GM21381 (cell line): Measurements from ENCODE around the gene ACOT7.
A peak's percentile ranks its signal among the peaks of the same experiment; 100 is the strongest.
"Not testable (repeated sequence)": the region's sequence is repeated elsewhere in the genome, so short reads cannot be mapped to it uniquely, and the experiment has no call there.

Experiments used
- ATAC-seq: cut with Tn5 transposase; IDR thresholded peaks from one replicate; pipeline ENCODE4 v1.9.1; 2021; ENCODE audit warnings: mild to moderate bottlenecking, moderate library complexity; ENCODE audit not compliant: unreplicated experiment

The ACOT7 gene

GRCh38 chr1:6401673-6402072, 8.1 kb upstream of the ACOT7 start:
- ATAC-seq = no peak

DNA sequence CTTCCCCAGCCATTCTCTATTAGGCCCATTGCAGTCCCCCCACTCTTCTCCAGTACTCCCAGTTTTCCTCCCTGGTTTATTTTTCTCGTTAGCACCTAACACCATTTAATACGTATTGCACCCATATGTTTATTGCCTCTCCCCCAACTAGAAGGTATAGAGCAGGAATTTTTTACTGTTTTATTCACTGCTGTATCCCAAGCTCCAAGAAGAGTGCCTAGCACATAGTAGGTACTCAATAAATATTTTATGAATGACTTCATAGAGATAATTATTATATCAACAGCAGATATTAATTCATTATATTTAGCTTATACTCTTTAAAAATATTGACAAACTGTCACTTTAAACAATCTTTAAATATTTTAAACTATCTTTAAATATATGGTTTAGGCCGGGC, 5.7 kb upstream of the ACOT7 start:
- ATAC-seq = no peak

DNA sequence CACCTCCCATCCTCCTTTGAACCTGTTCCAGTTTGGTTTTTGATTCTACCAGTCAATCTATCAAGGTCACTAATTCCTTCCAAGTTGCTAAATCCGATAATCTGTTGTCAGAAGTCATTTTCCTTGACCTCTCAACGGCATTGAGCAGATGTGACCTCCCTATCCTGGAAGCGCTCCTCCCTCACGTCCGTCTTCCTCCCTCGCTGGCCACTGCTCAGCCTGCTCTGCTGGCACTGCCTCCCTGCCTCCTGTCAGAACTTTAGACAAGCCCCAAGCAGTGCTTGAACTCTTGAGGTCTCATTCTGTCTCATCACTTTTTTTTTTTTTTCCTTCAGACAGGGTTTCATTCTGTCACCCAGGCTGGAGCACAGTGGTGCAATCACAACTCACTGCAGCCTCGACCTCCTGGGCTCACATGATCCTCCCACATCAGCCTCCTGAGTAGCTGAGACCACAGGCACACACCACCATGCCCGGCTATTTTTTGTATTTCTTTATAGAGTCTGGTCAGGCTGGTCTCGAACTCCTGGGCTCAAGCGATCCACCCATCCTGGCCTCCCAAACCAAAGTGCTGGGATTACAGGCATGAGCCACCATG, 4.4 kb upstream of the ACOT7 start:
- ATAC-seq = no peak

DNA sequence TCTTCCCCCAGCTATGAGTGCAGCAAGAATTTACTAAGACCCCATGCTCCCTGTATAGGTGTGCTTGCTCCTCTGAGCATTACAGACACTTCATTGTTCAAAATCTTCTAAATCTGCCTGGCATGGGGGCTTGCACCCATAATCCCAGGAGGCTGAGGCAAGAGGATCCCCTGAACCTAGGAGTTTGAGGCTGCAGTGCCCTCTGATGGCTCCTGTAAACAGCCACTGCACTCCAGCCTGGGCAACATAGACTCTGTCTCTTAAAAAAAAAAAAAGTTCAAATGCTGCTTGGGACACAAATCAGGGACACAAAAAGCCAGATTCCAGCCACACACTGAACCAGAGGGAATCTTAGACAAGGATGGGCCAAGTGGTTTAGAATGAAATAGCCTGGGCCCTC, 3.4 kb upstream of the ACOT7 start:
- no peak for ATAC-seq

GRCh38 chr1:6395781-6396244, 2.2 kb upstream of the ACOT7 start:
- ATAC-seq = not testable (repeated sequence)

- ATAC-seq = not testable (repeated sequence)
Observed at GRCh38 chr1:6395130-6395529, 1.6 kb upstream of the ACOT7 start.

- ATAC-seq = peak; percentile 8
Observed at GRCh38 chr1:6392809-6393399, 663 bp downstream of the ACOT7 start.

- no peak for ATAC-seq
Observed at GRCh38 chr1:6391951-6392808, 1.4 kb downstream of the ACOT7 start.

- ATAC-seq = no peak
Observed at GRCh38 chr1:6389971-6390370, 3.6 kb downstream of the ACOT7 start.

DNA sequence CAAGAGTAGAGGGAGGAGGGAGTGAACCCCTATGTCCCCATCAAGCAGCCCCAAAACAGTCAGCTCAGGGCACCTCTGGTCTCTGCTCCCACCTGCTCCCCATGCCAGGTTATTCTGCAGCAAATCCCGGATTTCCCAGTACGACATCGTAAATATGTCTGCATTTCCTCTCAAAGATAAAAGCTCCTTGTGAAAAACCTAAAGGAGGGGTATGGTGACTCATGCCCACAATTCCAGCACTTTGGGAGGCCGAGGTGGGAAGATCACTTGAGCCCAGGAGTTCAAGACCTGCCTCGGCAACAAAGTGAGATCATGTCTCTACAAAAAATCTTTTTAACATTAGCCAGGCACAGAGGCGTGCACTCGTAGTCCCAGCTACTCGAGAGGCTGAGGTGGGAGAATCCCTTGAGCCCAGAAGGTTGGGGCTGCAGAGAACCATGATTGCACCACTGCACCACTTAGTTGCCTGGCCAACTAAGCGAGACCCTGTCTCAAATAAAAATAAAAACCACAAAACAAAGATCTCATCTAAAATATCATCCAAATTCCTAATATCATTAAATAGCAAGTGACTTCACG, 7.1 kb downstream of the ACOT7 start:
- ATAC-seq = no peak

GRCh38 chr1:6385488-6386191, 7.9 kb downstream of the ACOT7 start:
- no peak for ATAC-seq

DNA sequence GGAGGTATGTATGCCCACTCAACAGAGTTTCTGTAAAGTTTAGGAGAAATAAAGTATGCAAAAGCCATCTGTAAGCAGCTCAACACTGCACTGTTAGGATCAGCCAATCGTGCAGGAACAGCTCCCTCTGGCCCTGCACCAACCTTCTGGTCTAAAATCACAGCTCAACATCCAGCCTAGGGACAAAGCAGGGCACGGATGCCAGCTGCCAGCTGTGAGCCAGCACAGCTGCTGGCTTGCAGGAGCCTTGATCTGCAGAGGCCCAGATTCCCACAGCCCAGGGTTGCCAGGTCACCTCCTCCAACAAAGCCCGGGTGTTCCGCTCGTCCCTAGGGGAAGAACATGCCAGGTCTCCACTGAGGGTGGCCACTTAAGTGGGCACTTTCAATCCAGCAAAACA, 8.6 kb downstream of the ACOT7 start:
- ATAC-seq = no peak

DNA sequence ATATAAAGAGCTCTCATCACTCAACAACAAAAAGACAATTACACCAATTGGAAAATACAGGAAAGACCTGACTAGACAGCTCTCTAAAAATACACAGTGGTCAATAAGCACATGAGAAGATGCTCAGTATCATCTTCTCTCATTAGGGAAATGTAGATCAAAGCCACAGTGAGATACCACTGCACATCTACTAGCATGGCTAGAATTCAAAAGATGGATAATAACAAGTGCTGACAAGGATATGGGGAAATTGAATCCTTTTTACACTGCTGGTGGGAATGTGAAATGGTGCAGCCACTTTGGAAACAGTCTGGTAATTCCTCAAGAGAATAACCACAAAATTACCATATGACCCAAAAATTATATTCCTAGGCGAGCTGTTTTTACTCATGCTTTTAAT, 9.4 kb downstream of the ACOT7 start:
- ATAC-seq = no peak

GRCh38 chr1:6380037-6380436, 13.5 kb downstream of the ACOT7 start:
- no peak for ATAC-seq

DNA sequence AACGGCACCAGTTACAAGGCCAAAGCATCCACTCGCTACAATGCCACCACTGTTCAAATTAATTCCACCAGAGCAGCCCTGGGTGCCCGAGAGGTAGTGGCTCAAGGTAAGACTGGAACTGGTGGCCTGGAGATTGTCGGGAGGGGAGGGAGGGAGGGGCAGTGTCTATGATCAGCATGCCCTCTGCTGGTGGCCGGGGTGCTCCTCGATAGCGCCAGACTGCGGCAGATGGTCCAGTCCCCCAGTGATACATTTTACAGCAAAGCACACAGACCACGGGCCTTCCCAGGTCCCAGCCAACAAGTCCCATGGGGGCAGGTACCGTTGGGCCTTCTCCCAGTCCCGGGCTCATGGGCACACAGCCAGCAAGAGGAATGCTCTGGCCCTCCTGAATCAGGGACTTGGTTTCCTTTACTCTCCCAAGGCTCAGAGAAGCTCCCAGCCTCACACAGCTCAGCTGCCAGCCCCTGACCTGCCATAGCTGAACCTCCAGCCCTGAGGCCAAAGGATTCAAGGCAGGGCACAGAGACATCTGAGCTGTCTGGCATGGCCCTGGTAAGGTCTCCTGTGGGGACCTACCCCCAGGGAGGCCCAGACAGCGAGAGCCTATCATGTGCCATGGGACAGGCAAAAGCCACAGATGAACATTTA, 15.3 kb downstream of the ACOT7 start:
- no peak for ATAC-seq

DNA sequence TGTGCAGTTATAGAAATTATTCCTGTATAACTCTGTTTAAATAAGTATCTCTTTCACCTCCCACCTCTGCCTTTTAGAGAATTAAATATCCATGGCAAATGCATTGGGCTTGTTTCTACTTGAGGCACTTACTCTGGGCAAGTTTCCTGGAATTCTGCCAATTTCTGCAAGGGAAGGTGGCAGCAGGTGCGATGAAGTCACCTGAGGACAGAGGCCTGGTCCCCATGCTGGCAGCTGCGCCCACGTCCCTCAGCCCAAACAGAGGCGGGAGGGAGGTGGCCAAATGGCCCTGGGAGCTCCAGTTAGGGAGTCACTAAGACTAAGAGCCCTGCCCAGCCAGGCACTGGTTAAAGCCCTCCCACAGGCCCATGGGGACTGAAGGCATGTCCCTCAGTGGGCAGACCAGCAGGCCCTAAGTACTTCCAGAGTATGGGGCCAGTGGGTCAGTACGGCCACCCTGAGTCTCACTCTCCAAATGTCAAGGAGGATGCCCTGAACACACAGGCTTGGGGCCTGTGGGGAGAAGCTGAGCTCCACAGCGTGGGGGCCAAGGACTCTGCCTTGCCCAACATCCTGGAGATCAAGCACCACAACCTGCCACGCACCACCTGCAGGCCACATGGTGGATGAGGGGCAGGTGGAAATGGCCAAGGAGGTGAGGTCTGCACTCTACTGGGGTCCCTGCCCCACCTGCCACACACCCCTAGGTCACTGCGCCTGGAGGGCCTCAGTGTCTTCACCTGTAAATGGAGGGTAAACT, 19.4 kb downstream of the ACOT7 start:
- no peak for ATAC-seq

GRCh38 chr1:6372236-6372635, 21.3 kb downstream of the ACOT7 start:
- not testable (repeated sequence) for ATAC-seq

GRCh38 chr1:6370006-6370405, 23.6 kb downstream of the ACOT7 start:
- no peak for ATAC-seq

DNA sequence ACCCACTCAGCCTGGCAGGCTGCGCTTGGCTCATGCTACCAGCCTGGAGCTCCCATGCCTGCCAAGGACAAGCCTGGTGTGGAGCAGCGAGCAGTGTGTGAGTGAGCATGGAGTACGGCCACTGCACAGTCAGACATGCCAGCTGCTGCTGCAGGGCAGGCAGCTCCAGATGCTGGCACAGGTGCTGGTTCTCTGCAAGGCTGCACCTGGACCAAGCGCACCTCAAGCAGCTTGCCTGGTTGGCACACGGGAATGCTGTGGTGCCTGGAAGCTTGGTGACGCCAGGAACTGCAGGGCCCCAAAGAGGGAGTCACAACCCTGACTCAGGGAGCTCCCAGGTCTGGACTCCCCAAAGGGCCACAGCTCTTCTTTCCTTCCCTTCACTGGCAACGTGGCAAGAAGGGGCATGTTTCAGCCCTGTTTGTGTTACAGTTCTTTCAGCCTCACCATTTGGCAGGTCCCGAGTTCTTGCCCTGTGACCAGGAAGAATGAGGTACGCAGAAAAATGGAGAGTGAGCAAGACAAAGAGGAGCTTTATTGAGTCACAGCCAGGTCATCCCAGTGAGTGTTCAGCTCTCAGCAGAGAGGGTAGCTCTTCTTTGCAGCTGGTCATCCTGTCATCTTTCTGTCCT, 26.1 kb downstream of the ACOT7 start:
- ATAC-seq = no peak
